Keratinocyte (primary cell): Measurements from ENCODE around the gene MYCL. TPM values are rescaled to one million over a fixed set of nuclear protein-coding genes. Genes with fewer than 3 reads are reported as not detected.

Experiments used
- DNase-seq: peaks from one replicate; pipeline ENCODE4 v3.0.0-alpha.2; 2011; ENCODE audit warnings: low read depth, missing footprints, low spot score
- FAIRE-seq: peaks from 2 replicates; lab custom pipeline; 2011; peaks lifted over from hg19 to GRCh38; lab: Jason Lieb, UNC
- H2AFZ ChIP-seq: 2 replicates; pipeline ENCODE4 v1.6.0; 2012; ENCODE audit warnings: low read length, control low read depth, inconsistent platforms; ENCODE audit not compliant: control insufficient read depth
- H3K27ac ChIP-seq: 2 replicates; pipeline ENCODE4 v1.5.1; 2011; ENCODE audit warnings: low read length; ENCODE audit not compliant: control insufficient read depth, insufficient read depth
- H3K27me3 ChIP-seq: 3 replicates; pipeline ENCODE4 v1.6.0; 2011; ENCODE audit warnings: low read length; ENCODE audit not compliant: control insufficient read depth, insufficient read depth; ENCODE audit errors: extremely low read depth
- H3K36me3 ChIP-seq, 2 experiments: 2 replicates in 1 of 2; 3 replicates in 1 of 2; pipeline ENCODE4 v1.5.1; 2011; ENCODE audit warnings: low read length in 2 of 2, mild to moderate bottlenecking in 1 of 2; ENCODE audit not compliant: control insufficient read depth in 2 of 2, insufficient read depth in 2 of 2; ENCODE audit errors: extremely low read depth in 1 of 2
- H3K4me1 ChIP-seq: 3 replicates; pipeline ENCODE4 v1.5.1; 2011; ENCODE audit warnings: low read length; ENCODE audit not compliant: control insufficient read depth, insufficient read depth; ENCODE audit errors: extremely low read depth
- H3K4me2 ChIP-seq: 3 replicates; pipeline ENCODE4 v1.6.0; 2011; ENCODE audit warnings: low read depth, low read length; ENCODE audit not compliant: control insufficient read depth, insufficient read depth; ENCODE audit errors: extremely low read depth
- H3K4me3 ChIP-seq, 3 experiments: fragments of 200-600 bp in 1 of 3; sonication (generic) in 1 of 3; 2 replicates in 2 of 3; 3 replicates in 1 of 3; pipeline ENCODE4 v1.5.1; 2011 to 2016; ENCODE audit warnings: low read length in 3 of 3, mild to moderate bottlenecking in 3 of 3, control low read depth in 2 of 3, inconsistent platforms in 1 of 3, low read depth in 1 of 3, mixed read lengths in 1 of 3, mixed run types in 1 of 3, moderate library complexity in 1 of 3; ENCODE audit not compliant: control insufficient read depth in 2 of 3, insufficient read depth in 2 of 3; ENCODE audit errors: extremely low read depth in 1 of 3
- H3K79me2 ChIP-seq: 2 replicates; pipeline ENCODE4 v1.6.0; 2012; ENCODE audit warnings: low read length; ENCODE audit not compliant: control insufficient read depth, insufficient read depth
- H3K9ac ChIP-seq: 3 replicates; pipeline ENCODE4 v1.6.0; 2011; ENCODE audit warnings: low read length; ENCODE audit not compliant: control insufficient read depth, insufficient read depth; ENCODE audit errors: extremely low read depth
- H3K9me1 ChIP-seq: 3 replicates; pipeline ENCODE4 v1.6.0; 2011; ENCODE audit warnings: low read length; ENCODE audit not compliant: control insufficient read depth, insufficient read depth; ENCODE audit errors: extremely low read depth
- H3K9me3 ChIP-seq: 2 replicates; pipeline ENCODE4 v1.5.1; 2012; ENCODE audit warnings: low read depth, low read length; ENCODE audit not compliant: control insufficient read depth
- H4K20me1 ChIP-seq: 3 replicates; pipeline ENCODE4 v1.6.0; 2011; ENCODE audit warnings: low read length; ENCODE audit not compliant: control insufficient read depth, insufficient read depth; ENCODE audit errors: extremely low read depth
- CTCF ChIP-seq, 3 experiments: IDR thresholded peaks in 1 of 3; conservative IDR thresholded peaks in 1 of 3; optimal IDR thresholded peaks in 1 of 3; 2 replicates in 2 of 3; 3 replicates in 1 of 3; pipeline versions ENCODE3 to v1.5.1; 2011; ENCODE audit warnings: low read length in 3 of 3, mild to moderate bottlenecking in 3 of 3, moderate library complexity in 2 of 3, control low read depth in 1 of 3, inconsistent platforms in 1 of 3; ENCODE audit not compliant: insufficient read depth in 2 of 3; ENCODE audit errors: extremely low read depth in 1 of 3
- EZH2 ChIP-seq: IDR thresholded peaks from one replicate; pipeline ENCODE4 v1.6.1; 2012; ENCODE audit warnings: inconsistent platforms, mild to moderate bottlenecking, low read length, moderate library complexity
- dilution Hi-C: fragments of 300-500 bp; cut with MboI; formaldehyde crosslinking; loops from one replicate; pipeline ENCODE4 v1.7.0; 2020; ENCODE audit warnings: low sequenced_read_pairs; ENCODE audit not compliant: extremely low pct_ligation_motif_present
- polyA plus RNA-seq, 5 experiments: library from polyadenylated mRNA; depleted of rRNA in 3 of 5; stranded (reverse) in 3 of 5; stranded (forward) in 1 of 5; unstranded in 1 of 5; fragments of >200 nt; gene quantifications; 1 replicate in 1 of 5; 2 replicates in 3 of 5; 3 replicates in 1 of 5; pipeline versions ENCODE4 v1.2.1 to v1.2.3, GENCODE V29; 2011 to 2012; ENCODE audit warnings: missing spikeins in 2 of 5, low read depth in 1 of 5, low replicate concordance in 1 of 5

MYCL gene
- polyA plus RNA-seq, 1 donor (not counting 4 experiments of a cell fraction or from before 2014, with no cell fraction given) = 5.4 TPM

GRCh38 chr1:39933956-39934941 is 32.5 kb upstream of the MYCL start:
- Histone ChIP-seq H3K9me1 (no peaks in the 10 kb centered on the region), H3K79me2 (no peaks in the 10 kb centered on the region), H3K36me3 (no peaks in the 10 kb centered on the region), H3K27ac (peak overlapping the region; percentile 86), H2AFZ (peak overlapping the region; percentile 63), H3K4me2 (peak overlapping the region; percentile 75), H3K9ac (peak overlapping the region; percentile 52), H3K9me3 (no peaks in the 10 kb centered on the region), H3K4me1 (peaks cover 18% of the 10 kb centered on the region), H4K20me1 (no peaks in the 10 kb centered on the region), H3K27me3 (no peaks in the 10 kb centered on the region), H3K4me3 (peak overlapping the region in 2 of 3 experiments; percentile 30 to 40)
- peak; percentile 99 for FAIRE-seq
- no peak for TF ChIP-seq EZH2
- TF ChIP-seq CTCF (optimal IDR thresholded peaks at IDR 0.05 in 1 of 3, IDR thresholded peaks at IDR 0.05 in 1 of 3, conservative IDR thresholded peaks at IDR 0.05 in 1 of 3; ENCODE audit: extremely low read depth in 1 of 3, insufficient read depth in 2 of 3, low read length in 3 of 3) = no peak
- dilution Hi-C loops = no loop called here
- peak; percentile 97 for DNase-seq

GRCh38 chr1:39928809-39929587 is 27.3 kb upstream of the MYCL start:
- Histone ChIP-seq H2AFZ (no peak overlapping the region), H4K20me1 (no peaks in the 10 kb centered on the region), H3K9ac (no peak overlapping the region), H3K4me2 (no peak overlapping the region), H3K9me1 (no peaks in the 10 kb centered on the region), H3K27ac (no peak overlapping the region), H3K9me3 (no peaks in the 10 kb centered on the region), H3K4me1 (peaks cover 29% of the 10 kb centered on the region), H3K4me3 (no peak overlapping the region), H3K36me3 (no peaks in the 10 kb centered on the region), H3K27me3 (no peaks in the 10 kb centered on the region), H3K79me2 (no peaks in the 10 kb centered on the region)
- TF ChIP-seq CTCF (optimal IDR thresholded peaks at IDR 0.05 in 1 of 3, IDR thresholded peaks at IDR 0.05 in 1 of 3, conservative IDR thresholded peaks at IDR 0.05 in 1 of 3; ENCODE audit: extremely low read depth in 1 of 3, insufficient read depth in 2 of 3, low read length in 3 of 3) (no peak), EZH2 (no peak)
- DNase-seq = no peak
- dilution Hi-C loops = no loop called here
- no peak for FAIRE-seq
